Fibroblast of mammary gland (primary cell): Measurements from ENCODE around the gene RFNG.

Experiments
- DNase-seq: peaks from one replicate; pipeline ENCODE4 v3.0.0-alpha.2; 2010; ENCODE audit warnings: low read depth
- H3K4me3 ChIP-seq: 2 replicates; pipeline ENCODE4 v1.5.1; 2011; ENCODE audit warnings: low read depth, mild to moderate bottlenecking, low read length, moderate library complexity; ENCODE audit not compliant: control insufficient read depth
- TF ChIP-seq, protein P1 (sequence below): conservative IDR thresholded peaks from 2 replicates; pipeline ENCODE4 v1.5.1; 2011; ENCODE audit warnings: low read depth, low read length, inconsistent platforms; ENCODE audit not compliant: control insufficient read depth, insufficient read depth

The RFNG gene

DNA sequence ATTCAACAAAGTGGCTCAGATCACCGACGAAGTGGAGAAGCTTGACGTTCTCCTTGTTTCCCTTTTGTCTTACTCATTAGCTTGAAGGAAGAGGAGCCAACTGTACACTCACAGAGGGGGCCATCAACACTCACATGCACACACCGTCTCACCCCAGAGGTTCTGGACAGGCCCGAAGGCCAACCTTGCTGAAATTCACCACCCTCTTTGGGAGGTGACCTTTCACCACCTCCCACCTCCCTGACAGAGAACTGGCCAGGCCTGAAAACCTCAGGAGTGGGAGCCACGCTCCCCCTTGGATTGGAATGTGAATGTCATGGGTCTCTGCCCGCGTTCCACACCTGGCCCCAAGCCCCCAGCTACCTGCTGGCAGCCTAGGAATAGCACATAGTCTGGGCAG is 16.1 kb downstream of the RFNG start:
- no peak overlapping the region for H3K4me3 ChIP-seq
- DNase-seq = no peak
- TF ChIP-seq, protein P1, sequence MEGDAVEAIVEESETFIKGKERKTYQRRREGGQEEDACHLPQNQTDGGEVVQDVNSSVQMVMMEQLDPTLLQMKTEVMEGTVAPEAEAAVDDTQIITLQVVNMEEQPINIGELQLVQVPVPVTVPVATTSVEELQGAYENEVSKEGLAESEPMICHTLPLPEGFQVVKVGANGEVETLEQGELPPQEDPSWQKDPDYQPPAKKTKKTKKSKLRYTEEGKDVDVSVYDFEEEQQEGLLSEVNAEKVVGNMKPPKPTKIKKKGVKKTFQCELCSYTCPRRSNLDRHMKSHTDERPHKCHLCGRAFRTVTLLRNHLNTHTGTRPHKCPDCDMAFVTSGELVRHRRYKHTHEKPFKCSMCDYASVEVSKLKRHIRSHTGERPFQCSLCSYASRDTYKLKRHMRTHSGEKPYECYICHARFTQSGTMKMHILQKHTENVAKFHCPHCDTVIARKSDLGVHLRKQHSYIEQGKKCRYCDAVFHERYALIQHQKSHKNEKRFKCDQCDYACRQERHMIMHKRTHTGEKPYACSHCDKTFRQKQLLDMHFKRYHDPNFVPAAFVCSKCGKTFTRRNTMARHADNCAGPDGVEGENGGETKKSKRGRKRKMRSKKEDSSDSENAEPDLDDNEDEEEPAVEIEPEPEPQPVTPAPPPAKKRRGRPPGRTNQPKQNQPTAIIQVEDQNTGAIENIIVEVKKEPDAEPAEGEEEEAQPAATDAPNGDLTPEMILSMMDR = no peak

DNA sequence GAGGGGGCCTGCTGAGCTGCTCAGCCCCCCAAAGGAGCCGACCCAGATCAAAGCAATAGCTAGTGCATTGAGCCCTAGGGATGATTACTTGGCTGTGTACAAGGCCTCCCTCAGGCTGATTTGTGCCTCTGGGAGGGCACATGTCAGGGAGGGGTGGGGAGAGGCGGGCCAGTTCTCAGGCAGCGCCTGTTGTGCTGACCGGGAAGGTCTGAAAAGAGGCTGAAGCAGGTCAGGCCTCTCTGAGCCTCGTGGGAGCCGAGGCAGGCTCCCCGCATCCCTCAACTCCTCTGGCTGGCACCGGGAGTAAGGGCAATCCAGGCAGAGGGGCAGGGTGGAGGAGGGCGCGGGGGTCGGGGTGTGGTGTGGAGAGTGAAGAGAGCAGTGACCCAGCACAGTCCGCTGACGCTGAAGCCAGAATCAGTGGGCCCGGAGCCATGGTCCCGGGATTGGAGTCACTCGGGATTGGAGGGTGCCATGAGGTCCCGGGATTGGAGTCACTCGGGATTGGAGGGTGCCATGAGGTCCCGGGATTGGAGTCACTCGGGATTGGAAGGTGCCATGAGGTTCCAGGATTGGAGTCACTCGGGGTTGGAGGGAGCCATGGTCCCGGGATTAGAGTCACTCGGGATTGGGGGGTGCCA is 17.1 kb downstream of the RFNG start:
- DNase-seq = no peak
- H3K4me3 ChIP-seq = no peak overlapping the region
- TF ChIP-seq, protein P1 = no peak

DNA sequence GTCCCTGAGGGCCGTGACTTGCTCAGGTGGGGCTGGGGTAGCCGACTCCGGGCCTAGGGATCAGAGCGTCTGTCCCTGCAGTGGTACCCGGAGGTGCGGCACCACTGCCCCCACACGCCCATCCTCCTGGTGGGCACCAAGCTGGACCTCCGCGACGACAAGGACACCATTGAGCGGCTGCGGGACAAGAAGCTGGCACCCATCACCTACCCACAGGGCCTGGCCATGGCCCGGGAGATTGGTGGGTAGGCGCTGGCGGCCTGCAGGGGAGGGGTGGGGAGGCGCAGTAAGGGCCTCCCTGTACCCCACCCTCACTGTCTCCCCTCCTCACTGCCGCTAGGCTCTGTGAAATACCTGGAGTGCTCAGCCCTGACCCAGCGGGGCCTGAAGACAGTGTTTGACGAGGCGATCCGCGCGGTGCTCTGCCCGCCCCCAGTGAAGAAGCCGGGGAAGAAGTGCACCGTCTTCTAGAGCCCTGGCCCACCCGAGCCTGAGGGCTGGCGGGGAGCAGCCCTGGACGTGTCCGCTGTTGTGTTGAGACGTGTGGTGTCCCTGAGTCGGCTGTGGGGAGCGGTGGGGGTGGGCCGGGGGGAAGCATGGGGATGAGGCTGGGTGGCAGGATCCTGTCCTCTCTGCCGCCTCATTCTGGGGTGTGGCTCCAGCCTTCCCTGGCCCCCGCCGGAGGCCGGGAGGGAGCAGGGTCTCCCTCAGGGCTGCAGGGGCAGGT is 18.1 kb downstream of the RFNG start:
- no peak overlapping the region for H3K4me3 ChIP-seq
- DNase-seq = no peak
- TF ChIP-seq, protein P1 = no peak

DNA sequence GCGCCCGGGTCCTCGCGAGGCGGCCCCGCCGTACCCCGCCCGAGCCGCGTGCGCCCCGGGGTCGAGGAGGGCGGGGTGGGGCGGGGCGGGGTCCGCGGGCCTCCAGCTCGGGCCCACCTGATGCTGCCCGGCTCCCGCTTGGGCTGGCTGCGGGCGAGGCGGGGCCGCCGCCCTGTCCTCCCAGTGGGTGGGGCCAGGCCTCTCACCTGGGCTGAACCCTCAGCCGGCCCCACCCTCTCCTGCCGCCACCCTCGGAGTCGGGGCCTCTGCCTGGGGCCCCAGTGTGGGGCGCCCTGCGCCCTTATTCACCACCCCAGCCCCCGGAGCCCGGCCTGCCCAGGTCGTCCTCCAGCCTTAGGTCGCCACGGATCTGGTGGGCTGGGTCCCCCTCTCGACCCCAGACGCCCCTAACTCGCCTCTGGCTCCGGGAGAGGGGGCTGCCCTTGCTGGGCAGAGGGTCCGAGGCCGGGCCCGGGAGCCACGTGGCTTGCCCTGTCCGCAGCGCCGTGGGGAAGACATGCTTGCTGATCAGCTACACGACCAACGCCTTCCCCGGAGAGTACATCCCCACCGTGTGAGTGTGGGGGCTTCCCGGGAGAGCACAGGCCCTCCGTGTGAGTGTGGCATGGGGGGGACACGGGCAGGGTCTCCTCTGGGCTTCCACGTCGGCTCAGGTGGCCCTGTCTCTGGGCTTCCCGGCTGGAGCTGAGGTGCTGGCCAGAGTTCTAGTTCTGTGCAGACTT is 19.6 kb downstream of the RFNG start:
- TF ChIP-seq, protein P1 = no peak
- H3K4me3 ChIP-seq = peak overlapping the region; percentile 42
- DNase-seq = no peak

DNA sequence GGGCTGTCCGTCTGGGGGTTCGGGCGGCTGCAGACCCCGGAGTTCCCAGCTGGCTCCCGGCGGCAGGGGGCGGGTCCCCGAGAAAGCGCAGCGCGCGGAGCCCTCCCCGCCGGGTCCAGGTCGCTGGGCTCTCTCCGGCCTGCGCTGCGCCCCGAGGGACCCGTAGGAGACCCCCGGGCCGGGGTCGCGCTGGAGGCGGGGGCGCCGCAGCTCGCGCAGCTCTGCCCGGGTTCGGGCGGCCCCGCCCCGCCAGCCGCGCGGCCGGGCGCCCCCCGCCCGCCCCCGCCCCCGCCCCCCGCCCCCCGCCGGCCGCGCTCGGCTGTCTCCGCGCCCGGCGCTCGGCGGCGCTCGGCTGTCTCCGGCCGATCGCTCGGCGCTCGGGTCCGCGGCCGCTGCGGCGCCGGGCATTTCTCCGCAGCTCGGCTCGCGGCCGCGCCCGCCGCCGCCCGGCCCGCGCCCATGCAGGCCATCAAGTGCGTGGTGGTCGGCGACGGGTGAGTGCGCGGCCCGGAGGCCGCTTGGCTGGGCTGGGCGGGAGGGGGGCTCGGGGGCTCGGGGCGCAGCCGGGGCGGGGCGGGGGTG is 20.2 kb downstream of the RFNG start, which contains the start of gene RAC3:
Gene RAC3 (plus strand): TSS at position 376 of the 582 bp plus-strand sequence. CDS start 84 bp downstream, at position 460.
- DNase-seq = no peak
- TF ChIP-seq, protein P1 = no peak
- peak within 1 kb of the TSS; percentile 42 for H3K4me3 ChIP-seq

DNA sequence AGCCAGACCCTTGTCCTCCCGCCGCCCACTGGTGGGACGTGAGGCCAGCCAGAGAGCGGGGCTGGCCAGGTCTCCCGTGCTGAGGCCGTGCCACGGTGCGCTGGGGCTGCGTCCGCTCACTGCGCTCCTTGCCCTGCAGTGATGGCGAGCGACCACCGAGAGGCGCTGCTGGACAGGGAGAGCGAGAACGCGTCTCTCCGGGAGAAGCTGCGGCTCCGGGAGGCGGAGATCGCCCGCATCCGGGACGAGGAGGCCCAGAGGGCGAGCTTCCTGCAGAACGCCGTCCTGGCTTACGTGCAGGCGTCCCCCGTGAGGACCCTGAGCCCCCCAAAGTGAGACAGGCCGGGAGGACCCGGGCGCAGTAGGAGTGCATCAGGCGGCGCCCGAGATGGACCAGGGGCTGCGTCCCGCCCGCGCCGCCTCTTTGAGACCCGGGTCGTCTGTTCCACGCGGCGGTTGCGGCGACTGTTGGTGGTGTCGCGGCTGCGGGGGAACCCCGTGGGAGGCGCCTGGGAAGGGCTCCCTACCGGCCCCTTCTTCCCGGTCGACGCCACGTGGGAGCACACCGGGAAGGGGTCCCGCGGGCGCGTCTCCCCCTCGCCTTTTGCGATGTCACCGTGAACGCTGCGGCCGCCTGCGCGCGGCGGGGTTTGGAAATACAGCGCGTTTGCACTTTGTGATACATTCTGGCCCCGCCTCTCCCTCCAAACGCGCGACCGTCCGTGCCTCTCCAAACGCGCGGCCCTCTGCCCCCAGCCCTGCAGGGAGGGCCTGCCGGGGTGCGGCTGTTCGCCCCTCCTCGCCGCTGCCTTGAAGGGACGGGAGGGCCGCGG is 20.9 kb downstream of the RFNG start:
- peak; percentile 85 for DNase-seq
- H3K4me3 ChIP-seq = peak overlapping the region; percentile 41
- TF ChIP-seq, protein P1 = peak; percentile 64
